Fibroblast of villous mesenchyme (primary cell): ENCODE results near the gene FBRS. TPM values are rescaled to one million over a fixed set of nuclear protein-coding genes. Genes with fewer than 3 reads are reported as not detected.
A peak's percentile ranks its signal among the peaks of the same experiment; 100 is the strongest.

ENCODE experiments used
- DNase-seq: peaks from one replicate; pipeline ENCODE4 v3.0.0-alpha.2; 2010; ENCODE audit warnings: low read depth
- H3K4me3 ChIP-seq: 2 replicates; pipeline ENCODE4 v1.5.1; 2011; ENCODE audit warnings: low read depth, mild to moderate bottlenecking, low read length
- CTCF ChIP-seq: IDR thresholded peaks from 2 replicates; pipeline ENCODE4 v1.5.1; 2012; ENCODE audit warnings: low read depth, mild to moderate bottlenecking, low read length; ENCODE audit not compliant: insufficient read depth
- total RNA-seq: library from RNA; depleted of rRNA; stranded (reverse); fragments of >200 nt; gene quantifications from 2 replicates; pipeline ENCODE4 v1.2.3, GENCODE V29; 2012

FBRS gene
- 30.2 and 30.3 TPM in 2 replicates for total RNA-seq

GRCh38 chr16:30657866-30658730, at the start of gene FBRS:
Gene FBRS (plus strand): TSS chr16:30658431. CDS start chr16:30659519, 1,088 bp downstream.
- peak within 1 kb of the TSS; percentile 93 for H3K4me3 ChIP-seq
- DNase-seq, result peak; percentile 100
- peak; percentile 70 for TF ChIP-seq CTCF

- DNase-seq, result no peak
- TF ChIP-seq CTCF, result no peak
- peak overlapping the region; percentile 97 for H3K4me3 ChIP-seq
Measured at GRCh38 chr16:30609002-30609925, 49.0 kb upstream of the FBRS start.

- TF ChIP-seq CTCF, result no peak
- peak within 1 kb of the TSS; percentile 97 for H3K4me3 ChIP-seq
- peak; percentile 98 for DNase-seq
Measured at GRCh38 chr16:30609926-30610839, 48.0 kb upstream of the FBRS start, which contains the start of gene ZNF689. Gene ZNF689 (minus strand): TSS chr16:30610389. CDS start chr16:30610041, 348 bp downstream.

GRCh38 chr16:30615358-30616091, 42.7 kb upstream of the FBRS start:
- TF ChIP-seq CTCF, result peak; percentile 67
- H3K4me3 ChIP-seq, result no peak overlapping the region
- DNase-seq, result peak; percentile 42

GRCh38 chr16:30619202-30619601, 39.0 kb upstream of the FBRS start:
- H3K4me3 ChIP-seq, result no peak overlapping the region
- DNase-seq, result peak; percentile 25
- TF ChIP-seq CTCF, result no peak
